Ovary (tissue), 9 donors: ENCODE measurements around the gene PLEKHA6. TPM values are rescaled to one million over a fixed set of nuclear protein-coding genes. Genes with fewer than 3 reads are reported as not detected.

Experiments used
- DNase-seq, 5 donors: peaks; one replicate each; pipeline ENCODE4 v3.0.0-alpha.2; 2019 to 2020
- H3K27ac ChIP-seq, 2 donors: fragments of 200-600 bp; one replicate each; pipeline versions ENCODE4 v1.5.1 to v1.8.0; 2019 to 2022
- H3K27me3 ChIP-seq: fragments of 200-600 bp; one replicate; pipeline ENCODE4 v1.8.0; 2022
- H3K36me3 ChIP-seq: fragments of 200-600 bp; sonication (generic); one replicate; pipeline ENCODE4 v1.5.1; 2019
- H3K4me1 ChIP-seq: one replicate; pipeline ENCODE4 v1.8.1; 2013; ENCODE audit warnings: mild to moderate bottlenecking, moderate library complexity; ENCODE audit not compliant: insufficient read depth
- H3K4me3 ChIP-seq: fragments of 200-600 bp; sonication (generic); one replicate; pipeline ENCODE4 v1.5.1; 2017
- H3K9me3 ChIP-seq, 2 donors: fragments of 200-600 bp in 1 of 2; sonication (generic) in 1 of 2; one replicate each; pipeline versions ENCODE4 v1.5.1 to v1.8.1; 2013 to 2019; ENCODE audit warnings: mild to moderate bottlenecking in 1 of 2, moderate library complexity in 1 of 2
- CTCF ChIP-seq, 3 donors: fragments of 450-650 bp in 2 of 3; fragments of 200-600 bp in 1 of 3; IDR thresholded peaks; one replicate each; pipeline versions ENCODE4 v1.5.1 to v1.8.0; 2016 to 2022; ENCODE audit warnings: antibody characterized with exemption in 3 of 3, mild to moderate bottlenecking in 1 of 3
- EP300 ChIP-seq: sonication (generic); formaldehyde crosslinking; IDR thresholded peaks from one replicate; pipeline ENCODE4 v1.6.1; 2017; ENCODE audit warnings: antibody characterized with exemption
- POLR2A ChIP-seq: fragments of 450-650 bp; IDR thresholded peaks from one replicate; pipeline ENCODE4 v1.6.1; 2017; ENCODE audit warnings: antibody characterized with exemption, mild to moderate bottlenecking, moderate library complexity
- WGBS, 3 donors: extraction: QIAGEN DNeasy Blood & Tissue Kit in 1 of 3; methylation state at CpG; one replicate each; pipeline versions ENCODE4 v1.1.5 to v1.1.7; 2013 to 2017; 5-methylcytosine and 5-hydroxymethylcytosine counted together
- intact Hi-C, 4 donors: fragments of 100-400 bp; cut with DNase I; formaldehyde crosslinking; loops; one replicate each; pipeline versions ENCODE4 v1.11.0 to v1.15.1; 2022 to 2023
- polyA plus RNA-seq, 2 donors: library from polyadenylated mRNA; stranded (reverse); fragments of 200-250 nt in 1 of 2; fragments of 350-450 nt in 1 of 2; fragmentation: Illumina TruSeq in 1 of 2; extraction: RNeasy Lipid Tissue Mini Kit (QIAGEN cat#74804) in 1 of 2; gene quantifications; one replicate each; pipeline ENCODE4 v1.2.3, GENCODE V29; 2013 to 2014
- total RNA-seq, 7 donors: library from RNA; depleted of rRNA in 2 of 7; stranded (reverse); fragments of >200 nt in 2 of 7; fragmentation: NEBNext Ultra II Directional in 3 of 7; extraction: Animal tissue kit (Norgen Biotek cat#: 25700) in 3 of 7; gene quantifications; one replicate each; pipeline versions ENCODE4 v1.1.0 to v1.2.4, GENCODE V29; 2016 to 2023
- donor health status: DM: no; HTN: no; CAD: no; lungs with moderate emphysema.
- donor health status: DM: no; HTN: no; CAD: no.
- donor health status: Bipolar disorder and iron deficiency.
- donor health status: DM: yes; HTN: yes; CAD: no.
- donor health status: DM: no; HTN: no; CAD: no.
- donor health status: DM: yes; HTN: yes; CAD: no.

Gene PLEKHA6
- total and polyA plus RNA-seq, 9 donors, result 2.3 to 20.5 (median 6.6) TPM

GRCh38 chr1:204264805-204265204 lies 94.9 kb downstream of the PLEKHA6 start:
- DNase-seq, result no peak
- WGBS, 3 donors, result 84 to 85% (median 85%) methylated on average over 8 of the region's 8 CpGs

GRCh38 chr1:204263254-204263910 lies 96.3 kb downstream of the PLEKHA6 start:
- no peaks in the 10 kb centered on the region for H3K36me3 ChIP-seq
- no peaks in the 10 kb centered on the region for H3K27me3 ChIP-seq
- TF ChIP-seq POLR2A, result no peak
- no peak for TF ChIP-seq CTCF (IDR thresholded peaks at IDR 0.05)
- TF ChIP-seq EP300, result no peak
- H3K27ac ChIP-seq, result no peak overlapping the region
- no peaks in the 10 kb centered on the region for H3K4me1 ChIP-seq
- DNase-seq, result no peak
- intact Hi-C loops, result no loop called here
- 56 to 64% (median 59%) methylated on average over 13 of the region's 13 CpGs for WGBS, 3 donors
- H3K4me3 ChIP-seq, result no peak overlapping the region
- H3K9me3 ChIP-seq, result no peaks in the 10 kb centered on the region

More at GRCh38 chr1:204264805-204265204, 94.9 kb downstream of the PLEKHA6 start:
- no peak overlapping the region for H3K27ac ChIP-seq
- no peaks in the 10 kb centered on the region for H3K27me3 ChIP-seq
- no peaks in the 10 kb centered on the region for H3K4me1 ChIP-seq
- TF ChIP-seq EP300 (no peak), POLR2A (no peak), CTCF (IDR thresholded peaks at IDR 0.05) (no peak)
- no peaks in the 10 kb centered on the region for H3K36me3 ChIP-seq
- no peaks in the 10 kb centered on the region for H3K9me3 ChIP-seq
- intact Hi-C loops, result no loop called here
- no peak overlapping the region for H3K4me3 ChIP-seq

- DNase-seq, result no peak
- WGBS, 3 donors, result 89 to 92% (median 91%) methylated on average over 13 of the region's 13 CpGs
- TF ChIP-seq POLR2A, result no peak
- TF ChIP-seq EP300, result no peak
- TF ChIP-seq CTCF (IDR thresholded peaks at IDR 0.05), result no peak
- intact Hi-C loops, result no loop called here
- Histone ChIP-seq H3K4me1 (no peaks in the 10 kb centered on the region), H3K4me3 (no peak overlapping the region), H3K27me3 (no peaks in the 10 kb centered on the region), H3K27ac (no peak overlapping the region), H3K36me3 (no peaks in the 10 kb centered on the region), H3K9me3 (no peaks in the 10 kb centered on the region)
These were observed 97.0 kb downstream of the PLEKHA6 start for GRCh38 chr1:204262506-204263253.

- no peaks in the 10 kb centered on the region for H3K36me3 ChIP-seq
- no peaks in the 10 kb centered on the region for H3K4me1 ChIP-seq
- 76 to 82% (median 79%) methylated on average over 13 of the region's 13 CpGs for WGBS, 3 donors
- no peak for DNase-seq
- H3K4me3 ChIP-seq, result no peak overlapping the region
- TF ChIP-seq CTCF (IDR thresholded peaks at IDR 0.05) (no peak), EP300 (no peak), POLR2A (no peak)
- H3K27ac ChIP-seq, result no peak overlapping the region
- no peaks in the 10 kb centered on the region for H3K9me3 ChIP-seq
- H3K27me3 ChIP-seq, result no peaks in the 10 kb centered on the region
- intact Hi-C loops, result no loop called here
These were observed 97.8 kb downstream of the PLEKHA6 start for GRCh38 chr1:204261746-204262505.
